GM19455 (cell line): ENCODE results near the gene UBALD2.

ENCODE experiments used
- ATAC-seq: cut with Tn5 transposase; IDR thresholded peaks from one replicate; pipeline ENCODE4 v1.9.1; 2021; ENCODE audit not compliant: unreplicated experiment

UBALD2 gene

GRCh38 chr17:76314392-76315227, 49.5 kb downstream of the UBALD2 start:
- no peak for ATAC-seq

DNA sequence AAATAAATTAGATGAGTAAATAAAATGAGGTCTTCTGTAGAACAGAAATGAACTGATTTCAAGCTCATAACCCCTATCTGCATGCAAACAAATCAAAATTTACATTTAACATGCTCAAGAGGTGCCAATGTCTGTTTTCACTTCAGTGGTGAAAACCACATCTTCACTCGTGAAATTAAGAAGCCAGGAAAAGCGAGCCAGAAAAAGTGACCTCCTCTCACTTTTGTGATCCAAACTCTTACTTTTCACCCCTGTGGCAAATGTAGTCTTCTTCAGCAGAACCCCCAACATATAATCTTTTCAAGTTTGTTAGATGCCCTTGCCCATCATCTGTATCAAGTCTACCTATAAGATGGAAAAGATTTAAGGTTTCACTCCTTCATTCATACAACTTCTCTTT, 52.4 kb downstream of the UBALD2 start:
- no peak for ATAC-seq

- ATAC-seq: no peak
Measured at GRCh38 chr17:76318586-76318985, 53.4 kb downstream of the UBALD2 start.
